Mesenchymal stem cell (in vitro differentiated cells and primary cell): ENCODE data around the gene UNC119B.

Source experiments
- DNase-seq: peaks from one replicate; pipeline ENCODE4 v3.0.0-alpha.2; 2013
- H2AFZ ChIP-seq: one replicate; pipeline ENCODE4 v1.6.1; 2013; ENCODE audit warnings: low read depth, mild to moderate bottlenecking, control low read depth, inconsistent platforms, low read length, moderate library complexity
- H2AK5ac ChIP-seq: 2 replicates; pipeline ENCODE4 v1.6.1; 2013; ENCODE audit warnings: low read length, moderate library complexity, mild to moderate bottlenecking, inconsistent platforms; ENCODE audit not compliant: severe bottlenecking
- H2BK120ac ChIP-seq: one replicate; pipeline ENCODE4 v1.6.1; 2013; ENCODE audit warnings: low read depth, mild to moderate bottlenecking, inconsistent platforms, low read length, moderate library complexity
- H2BK12ac ChIP-seq, 2 experiments: one replicate each; pipeline ENCODE4 v1.6.1; 2013; ENCODE audit warnings: inconsistent platforms in 2 of 2, low read length in 2 of 2, mild to moderate bottlenecking in 2 of 2, moderate library complexity in 2 of 2, control low read depth in 1 of 2
- H2BK15ac ChIP-seq: one replicate; pipeline ENCODE4 v1.6.1; 2013; ENCODE audit warnings: mild to moderate bottlenecking, low read depth, inconsistent platforms; ENCODE audit not compliant: poor library complexity, severe bottlenecking
- H2BK5ac ChIP-seq: 2 replicates; pipeline ENCODE4 v1.6.1; 2013; ENCODE audit warnings: low read depth, mild to moderate bottlenecking, low read length, control low read depth, inconsistent platforms; ENCODE audit not compliant: poor library complexity, severe bottlenecking
- H3K14ac ChIP-seq, 2 experiments: one replicate each; pipeline ENCODE4 v1.6.1; 2013; ENCODE audit warnings: inconsistent platforms in 2 of 2, low read length in 2 of 2, control low read depth in 1 of 2, mild to moderate bottlenecking in 1 of 2, moderate library complexity in 1 of 2
- H3K18ac ChIP-seq, 2 experiments: one replicate each; pipeline ENCODE4 v1.6.1; 2013; ENCODE audit warnings: inconsistent platforms in 2 of 2, low read length in 2 of 2, control low read depth in 1 of 2, low read depth in 1 of 2, mild to moderate bottlenecking in 1 of 2
- H3K23ac ChIP-seq, 2 experiments: one replicate each; pipeline ENCODE4 v1.6.1; 2013; ENCODE audit warnings: inconsistent platforms in 2 of 2, low read length in 2 of 2, mild to moderate bottlenecking in 2 of 2, moderate library complexity in 2 of 2, control low read depth in 1 of 2
- H3K27ac ChIP-seq: 2 replicates; pipeline ENCODE4 v1.5.1; 2013; ENCODE audit warnings: mild to moderate bottlenecking, moderate library complexity, low read length, control low read depth, inconsistent platforms; ENCODE audit not compliant: poor library complexity, severe bottlenecking
- H3K27me3 ChIP-seq, 2 experiments: 2 replicates each; pipeline versions ENCODE4 v1.6.1 to v1.7.0; 2013; ENCODE audit warnings: low read length in 2 of 2, mild to moderate bottlenecking in 2 of 2, moderate library complexity in 2 of 2, control low read depth in 1 of 2, inconsistent platforms in 1 of 2; ENCODE audit not compliant: control insufficient read depth in 1 of 2, insufficient read depth in 1 of 2
- H3K36me3 ChIP-seq, 2 experiments: 2 replicates each; pipeline versions ENCODE4 v1.6.1 to v1.7.0; 2013; ENCODE audit warnings: low read length in 2 of 2, control low read depth in 1 of 2, inconsistent platforms in 1 of 2, low read depth in 1 of 2, mild to moderate bottlenecking in 1 of 2; ENCODE audit not compliant: insufficient read depth in 2 of 2, control insufficient read depth in 1 of 2
- H3K4ac ChIP-seq, 2 experiments: one replicate each; pipeline ENCODE4 v1.6.1; 2013; ENCODE audit warnings: inconsistent platforms in 2 of 2, low read length in 2 of 2, mild to moderate bottlenecking in 2 of 2, moderate library complexity in 2 of 2, control low read depth in 1 of 2, low read depth in 1 of 2
- H3K4me1 ChIP-seq: 2 replicates; pipeline ENCODE4 v1.6.1; 2013; ENCODE audit warnings: low read depth, low read length, control low read depth; ENCODE audit not compliant: control insufficient read depth, insufficient read depth
- H3K4me2 ChIP-seq: 2 replicates; pipeline ENCODE4 v1.6.1; 2013; ENCODE audit warnings: low read length, mild to moderate bottlenecking, inconsistent platforms; ENCODE audit not compliant: poor library complexity, severe bottlenecking
- H3K4me3 ChIP-seq, 2 experiments: 2 replicates each; pipeline versions ENCODE4 v1.5.1 to v1.7.0; 2013; ENCODE audit warnings: low read length in 2 of 2, mild to moderate bottlenecking in 2 of 2, control low read depth in 1 of 2, low read depth in 1 of 2; ENCODE audit not compliant: insufficient read depth in 1 of 2
- H3K79me1 ChIP-seq: replicated peaks from 2 replicates; pipeline ENCODE4 v1.6.1; 2013; ENCODE audit warnings: mild to moderate bottlenecking, control low read depth, low read length, inconsistent platforms; ENCODE audit not compliant: poor library complexity, severe bottlenecking
- H3K9ac ChIP-seq: 2 replicates; pipeline ENCODE4 v1.7.0; 2013; ENCODE audit warnings: mild to moderate bottlenecking, low read length, moderate library complexity
- H3K9me3 ChIP-seq: 2 replicates; pipeline ENCODE4 v1.7.0; 2013; ENCODE audit warnings: mild to moderate bottlenecking, low read length; ENCODE audit not compliant: control insufficient read depth
- H4K8ac ChIP-seq: one replicate; pipeline ENCODE4 v1.6.1; 2013; ENCODE audit warnings: inconsistent platforms, mild to moderate bottlenecking, low read length, moderate library complexity
- H4K91ac ChIP-seq: one replicate; pipeline ENCODE4 v1.6.1; 2013; ENCODE audit warnings: mild to moderate bottlenecking, low read length, inconsistent platforms
- WGBS: methylation state at CpG from one replicate; pipeline ENCODE4 v1.1.7; 2013; ENCODE audit warnings: mixed read lengths; 5-methylcytosine and 5-hydroxymethylcytosine counted together

UNC119B gene

GRCh38 chr12:120720987-120721801, 10.9 kb downstream of the UNC119B start:
- no peak overlapping the region for H2BK120ac ChIP-seq
- H3K9ac ChIP-seq: peak overlapping the region; percentile 37
- no peak overlapping the region for H4K91ac ChIP-seq
- no peak overlapping the region for H3K18ac ChIP-seq
- H3K4me2 ChIP-seq: no peak overlapping the region
- H3K14ac ChIP-seq: no peak overlapping the region
- peaks cover 21% of the 10 kb centered on the region for H3K4me1 ChIP-seq
- H3K79me1 ChIP-seq: peaks cover 24% of the 10 kb centered on the region
- H3K36me3 ChIP-seq: peaks cover 53 to 75% of the 10 kb centered on the region in 2 experiments
- H3K9me3 ChIP-seq: no peaks in the 10 kb centered on the region
- H2AFZ ChIP-seq: no peak overlapping the region
- no peak overlapping the region for H3K27ac ChIP-seq
- H2BK5ac ChIP-seq: no peak overlapping the region
- no peak overlapping the region for H2BK12ac ChIP-seq
- no peaks in the 10 kb centered on the region for H3K27me3 ChIP-seq
- H3K23ac ChIP-seq: no peak overlapping the region
- H3K4me3 ChIP-seq: no peak overlapping the region
- no peak overlapping the region for H3K4ac ChIP-seq
- 97% methylated on average over 10 of the region's 10 CpGs for WGBS
- no peak overlapping the region for H2BK15ac ChIP-seq
- no peak for DNase-seq
- no peak overlapping the region for H4K8ac ChIP-seq
- no peak overlapping the region for H2AK5ac ChIP-seq

- Histone ChIP-seq H3K23ac (no peak overlapping the region), H2BK5ac (no peak overlapping the region), H3K4me3 (no peak overlapping the region), H3K4ac (no peak overlapping the region), H2AFZ (no peak overlapping the region), H3K79me1 (peaks cover 18% of the 10 kb centered on the region), H2AK5ac (no peak overlapping the region), H3K4me1 (peaks cover 22% of the 10 kb centered on the region), H2BK12ac (no peak overlapping the region), H3K18ac (no peak overlapping the region), H4K91ac (no peak overlapping the region), H2BK120ac (no peak overlapping the region), H2BK15ac (no peak overlapping the region), H4K8ac (no peak overlapping the region), H3K4me2 (no peak overlapping the region), H3K27ac (no peak overlapping the region), H3K14ac (no peak overlapping the region), H3K9me3 (no peaks in the 10 kb centered on the region), H3K9ac (peak overlapping the region; percentile 37), H3K27me3 (no peaks in the 10 kb centered on the region), H3K36me3 (peaks cover 48 to 68% of the 10 kb centered on the region in 2 experiments)
- no peak for DNase-seq
- over 99% methylated on average over 3 of the region's 3 CpGs for WGBS
These were observed 11.6 kb downstream of the UNC119B start for GRCh38 chr12:120721866-120722265.

- Histone ChIP-seq H3K9me3 (no peaks in the 10 kb centered on the region), H2BK5ac (no peak overlapping the region), H2BK120ac (no peak overlapping the region), H3K4me3 (no peak overlapping the region), H3K14ac (no peak overlapping the region), H3K27ac (no peak overlapping the region), H3K23ac (no peak overlapping the region), H2AK5ac (no peak overlapping the region), H3K4ac (no peak overlapping the region), H3K9ac (no peak overlapping the region), H3K27me3 (no peaks in the 10 kb centered on the region), H3K79me1 (peaks cover 18% of the 10 kb centered on the region), H3K18ac (no peak overlapping the region), H2BK12ac (no peak overlapping the region), H2AFZ (no peak overlapping the region), H4K8ac (no peak overlapping the region), H2BK15ac (no peak overlapping the region), H3K4me1 (peaks cover 22% of the 10 kb centered on the region), H3K4me2 (no peak overlapping the region), H3K36me3 (peaks cover 40 to 63% of the 10 kb centered on the region in 2 experiments), H4K91ac (no peak overlapping the region)
- DNase-seq: no peak
- no CpG with 5 or more reads among the region's 2 CpGs for WGBS
These were observed 12.5 kb downstream of the UNC119B start for GRCh38 chr12:120722784-120723183.

- Histone ChIP-seq H2AFZ (no peak overlapping the region), H2BK15ac (no peak overlapping the region), H2BK12ac (no peak overlapping the region), H3K36me3 (peaks cover 33 to 53% of the 10 kb centered on the region in 2 experiments), H3K79me1 (peaks cover 18% of the 10 kb centered on the region), H3K4ac (no peak overlapping the region), H3K14ac (no peak overlapping the region), H3K4me1 (peaks cover 17% of the 10 kb centered on the region), H2BK120ac (no peak overlapping the region), H3K4me2 (no peak overlapping the region), H3K27me3 (no peaks in the 10 kb centered on the region), H2BK5ac (no peak overlapping the region), H3K23ac (no peak overlapping the region), H3K9ac (peak overlapping the region; percentile 86), H3K27ac (no peak overlapping the region), H3K9me3 (no peaks in the 10 kb centered on the region), H4K91ac (no peak overlapping the region), H2AK5ac (no peak overlapping the region), H3K4me3 (peak overlapping the region in 1 of 2 experiments; percentile 82), H4K8ac (no peak overlapping the region), H3K18ac (no peak overlapping the region)
- WGBS: 83% methylated on average over 5 of the region's 5 CpGs
- no peak for DNase-seq
These were observed 14.5 kb downstream of the UNC119B start for GRCh38 chr12:120724720-120725119.
